H1 (cell line): Measurements from ENCODE around the gene KIF26A. TPM values are rescaled to one million over a fixed set of nuclear protein-coding genes. Genes with fewer than 3 reads are reported as not detected.

Experiments
- BACH1 ChIP-seq: IDR thresholded peaks from 2 replicates; pipeline ENCODE4 v1.6.1; 2012; ENCODE audit warnings: low read length, improper control_type of control experiment
- CTBP2 ChIP-seq: IDR thresholded peaks from 2 replicates; pipeline ENCODE4 v1.7.0; 2011; ENCODE audit warnings: borderline replicate concordance, mild to moderate bottlenecking, moderate library complexity, mixed read lengths, low read length; ENCODE audit not compliant: insufficient read depth, insufficient read length
- HDAC2 ChIP-seq, 2 experiments: fragments of 300-600 bp in 1 of 2; sonication (generic) in 1 of 2; IDR thresholded peaks; 2 replicates each; pipeline ENCODE4 v1.6.1; 2011 to 2012; ENCODE audit warnings: low read depth in 2 of 2, low read length in 2 of 2, mild to moderate bottlenecking in 2 of 2, moderate library complexity in 2 of 2, borderline replicate concordance in 1 of 2, inconsistent platforms in 1 of 2
- JUN ChIP-seq: IDR thresholded peaks from 2 replicates; pipeline ENCODE4 v1.6.1; 2011; ENCODE audit warnings: low read depth, mild to moderate bottlenecking, improper control_type of control experiment, low read length
- RFX5 ChIP-seq: IDR thresholded peaks from 2 replicates; pipeline ENCODE4 v1.6.1; 2011; ENCODE audit warnings: low read depth, low read length, improper control_type of control experiment, borderline replicate concordance
- polyA plus RNA-seq, 7 experiments: library from polyadenylated mRNA; depleted of rRNA in 3 of 7; stranded (reverse) in 5 of 7; unstranded in 2 of 7; fragments of >200 nt in 5 of 7; fragments of 200-250 nt in 2 of 7; gene quantifications; 1 replicate in 5 of 7; 2 replicates in 1 of 7; 4 replicates in 1 of 7; pipeline versions ENCODE4 v1.2.1 to v1.2.3, GENCODE V29; 2011 to 2013; ENCODE audit warnings: missing spikeins in 2 of 7, mixed read lengths in 2 of 7
- total RNA-seq: library from RNA; stranded (reverse); fragmentation: NEBNext Ultra II Directional; extraction: Animal tissue kit (Norgen Biotek cat#: 25700); gene quantifications from 2 replicates; pipeline ENCODE4 v1.2.1, GENCODE V29; 2021
- TF ChIP-seq, protein P1 (sequence below): fragments of 300-600 bp; sonication (generic); IDR thresholded peaks from 2 replicates; pipeline ENCODE4 v1.7.1; 2012; ENCODE audit warnings: low read length, moderate library complexity, mild to moderate bottlenecking, inconsistent platforms; ENCODE audit not compliant: insufficient replicate concordance
- TF ChIP-seq, protein P2 (sequence below): IDR thresholded peaks from 2 replicates; pipeline ENCODE4 v1.6.1; 2012; ENCODE audit warnings: inconsistent platforms

The KIF26A gene
- total and polyA plus RNA-seq, 2 of the 8 experiments (the other 6 are each of a cell fraction or from before 2014, with no cell fraction given) = 11.5 to 41.6 TPM

DNA sequence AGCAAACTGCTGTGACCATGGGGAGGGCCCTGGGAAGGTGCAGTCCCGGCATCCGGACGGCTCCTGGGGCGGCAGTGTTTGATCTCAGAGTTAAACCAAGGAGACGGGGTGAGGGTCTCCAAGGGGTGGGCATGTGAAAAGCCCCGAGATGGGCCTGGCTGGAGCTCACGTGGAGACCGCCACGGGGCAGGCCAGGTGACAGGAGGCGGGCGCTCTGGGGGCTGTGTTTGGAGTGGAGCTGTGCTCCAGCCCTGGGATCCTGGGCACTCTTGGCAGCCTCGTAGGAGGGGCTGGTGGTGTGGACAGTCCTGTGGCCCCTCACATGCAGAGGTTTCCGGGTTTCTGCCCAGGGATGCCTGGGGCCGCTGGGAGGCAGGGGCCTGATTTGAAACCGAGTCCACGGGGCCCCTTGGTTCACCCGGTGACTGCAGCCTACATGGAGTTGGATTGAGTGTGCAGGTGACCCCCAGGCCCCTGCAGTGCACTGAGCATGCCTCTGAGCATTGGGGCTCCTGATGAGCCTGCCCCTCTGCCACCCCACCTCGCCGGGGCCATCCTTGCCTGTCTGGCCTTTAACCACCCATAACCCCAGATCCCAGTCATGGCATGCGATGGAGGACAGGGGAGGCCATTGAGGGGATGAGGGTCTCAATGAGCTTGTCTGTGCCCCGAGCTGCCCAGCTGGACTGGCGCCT, 8.4 kb downstream of the KIF26A start (continued):
- TF ChIP-seq, protein P1, sequence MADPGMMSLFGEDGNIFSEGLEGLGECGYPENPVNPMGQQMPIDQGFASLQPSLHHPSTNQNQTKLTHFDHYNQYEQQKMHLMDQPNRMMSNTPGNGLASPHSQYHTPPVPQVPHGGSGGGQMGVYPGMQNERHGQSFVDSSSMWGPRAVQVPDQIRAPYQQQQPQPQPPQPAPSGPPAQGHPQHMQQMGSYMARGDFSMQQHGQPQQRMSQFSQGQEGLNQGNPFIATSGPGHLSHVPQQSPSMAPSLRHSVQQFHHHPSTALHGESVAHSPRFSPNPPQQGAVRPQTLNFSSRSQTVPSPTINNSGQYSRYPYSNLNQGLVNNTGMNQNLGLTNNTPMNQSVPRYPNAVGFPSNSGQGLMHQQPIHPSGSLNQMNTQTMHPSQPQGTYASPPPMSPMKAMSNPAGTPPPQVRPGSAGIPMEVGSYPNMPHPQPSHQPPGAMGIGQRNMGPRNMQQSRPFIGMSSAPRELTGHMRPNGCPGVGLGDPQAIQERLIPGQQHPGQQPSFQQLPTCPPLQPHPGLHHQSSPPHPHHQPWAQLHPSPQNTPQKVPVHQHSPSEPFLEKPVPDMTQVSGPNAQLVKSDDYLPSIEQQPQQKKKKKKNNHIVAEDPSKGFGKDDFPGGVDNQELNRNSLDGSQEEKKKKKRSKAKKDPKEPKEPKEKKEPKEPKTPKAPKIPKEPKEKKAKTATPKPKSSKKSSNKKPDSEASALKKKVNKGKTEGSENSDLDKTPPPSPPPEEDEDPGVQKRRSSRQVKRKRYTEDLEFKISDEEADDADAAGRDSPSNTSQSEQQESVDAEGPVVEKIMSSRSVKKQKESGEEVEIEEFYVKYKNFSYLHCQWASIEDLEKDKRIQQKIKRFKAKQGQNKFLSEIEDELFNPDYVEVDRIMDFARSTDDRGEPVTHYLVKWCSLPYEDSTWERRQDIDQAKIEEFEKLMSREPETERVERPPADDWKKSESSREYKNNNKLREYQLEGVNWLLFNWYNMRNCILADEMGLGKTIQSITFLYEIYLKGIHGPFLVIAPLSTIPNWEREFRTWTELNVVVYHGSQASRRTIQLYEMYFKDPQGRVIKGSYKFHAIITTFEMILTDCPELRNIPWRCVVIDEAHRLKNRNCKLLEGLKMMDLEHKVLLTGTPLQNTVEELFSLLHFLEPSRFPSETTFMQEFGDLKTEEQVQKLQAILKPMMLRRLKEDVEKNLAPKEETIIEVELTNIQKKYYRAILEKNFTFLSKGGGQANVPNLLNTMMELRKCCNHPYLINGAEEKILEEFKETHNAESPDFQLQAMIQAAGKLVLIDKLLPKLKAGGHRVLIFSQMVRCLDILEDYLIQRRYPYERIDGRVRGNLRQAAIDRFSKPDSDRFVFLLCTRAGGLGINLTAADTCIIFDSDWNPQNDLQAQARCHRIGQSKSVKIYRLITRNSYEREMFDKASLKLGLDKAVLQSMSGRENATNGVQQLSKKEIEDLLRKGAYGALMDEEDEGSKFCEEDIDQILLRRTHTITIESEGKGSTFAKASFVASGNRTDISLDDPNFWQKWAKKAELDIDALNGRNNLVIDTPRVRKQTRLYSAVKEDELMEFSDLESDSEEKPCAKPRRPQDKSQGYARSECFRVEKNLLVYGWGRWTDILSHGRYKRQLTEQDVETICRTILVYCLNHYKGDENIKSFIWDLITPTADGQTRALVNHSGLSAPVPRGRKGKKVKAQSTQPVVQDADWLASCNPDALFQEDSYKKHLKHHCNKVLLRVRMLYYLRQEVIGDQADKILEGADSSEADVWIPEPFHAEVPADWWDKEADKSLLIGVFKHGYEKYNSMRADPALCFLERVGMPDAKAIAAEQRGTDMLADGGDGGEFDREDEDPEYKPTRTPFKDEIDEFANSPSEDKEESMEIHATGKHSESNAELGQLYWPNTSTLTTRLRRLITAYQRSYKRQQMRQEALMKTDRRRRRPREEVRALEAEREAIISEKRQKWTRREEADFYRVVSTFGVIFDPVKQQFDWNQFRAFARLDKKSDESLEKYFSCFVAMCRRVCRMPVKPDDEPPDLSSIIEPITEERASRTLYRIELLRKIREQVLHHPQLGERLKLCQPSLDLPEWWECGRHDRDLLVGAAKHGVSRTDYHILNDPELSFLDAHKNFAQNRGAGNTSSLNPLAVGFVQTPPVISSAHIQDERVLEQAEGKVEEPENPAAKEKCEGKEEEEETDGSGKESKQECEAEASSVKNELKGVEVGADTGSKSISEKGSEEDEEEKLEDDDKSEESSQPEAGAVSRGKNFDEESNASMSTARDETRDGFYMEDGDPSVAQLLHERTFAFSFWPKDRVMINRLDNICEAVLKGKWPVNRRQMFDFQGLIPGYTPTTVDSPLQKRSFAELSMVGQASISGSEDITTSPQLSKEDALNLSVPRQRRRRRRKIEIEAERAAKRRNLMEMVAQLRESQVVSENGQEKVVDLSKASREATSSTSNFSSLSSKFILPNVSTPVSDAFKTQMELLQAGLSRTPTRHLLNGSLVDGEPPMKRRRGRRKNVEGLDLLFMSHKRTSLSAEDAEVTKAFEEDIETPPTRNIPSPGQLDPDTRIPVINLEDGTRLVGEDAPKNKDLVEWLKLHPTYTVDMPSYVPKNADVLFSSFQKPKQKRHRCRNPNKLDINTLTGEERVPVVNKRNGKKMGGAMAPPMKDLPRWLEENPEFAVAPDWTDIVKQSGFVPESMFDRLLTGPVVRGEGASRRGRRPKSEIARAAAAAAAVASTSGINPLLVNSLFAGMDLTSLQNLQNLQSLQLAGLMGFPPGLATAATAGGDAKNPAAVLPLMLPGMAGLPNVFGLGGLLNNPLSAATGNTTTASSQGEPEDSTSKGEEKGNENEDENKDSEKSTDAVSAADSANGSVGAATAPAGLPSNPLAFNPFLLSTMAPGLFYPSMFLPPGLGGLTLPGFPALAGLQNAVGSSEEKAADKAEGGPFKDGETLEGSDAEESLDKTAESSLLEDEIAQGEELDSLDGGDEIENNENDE = no peak
- TF ChIP-seq HDAC2 (IDR thresholded peaks at IDR 0.05; ENCODE audit: borderline replicate concordance in 1 of 2, low read depth in 2 of 2, low read length in 2 of 2) = no peak
- TF ChIP-seq JUN = no peak
- no peak for TF ChIP-seq RFX5
- TF ChIP-seq BACH1 = no peak
- no peak for TF ChIP-seq CTBP2
- TF ChIP-seq, protein P2, sequence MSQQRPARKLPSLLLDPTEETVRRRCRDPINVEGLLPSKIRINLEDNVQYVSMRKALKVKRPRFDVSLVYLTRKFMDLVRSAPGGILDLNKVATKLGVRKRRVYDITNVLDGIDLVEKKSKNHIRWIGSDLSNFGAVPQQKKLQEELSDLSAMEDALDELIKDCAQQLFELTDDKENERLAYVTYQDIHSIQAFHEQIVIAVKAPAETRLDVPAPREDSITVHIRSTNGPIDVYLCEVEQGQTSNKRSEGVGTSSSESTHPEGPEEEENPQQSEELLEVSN = no peak
